Measurements from ENCODE around the gene SRGAP3.

DNA sequence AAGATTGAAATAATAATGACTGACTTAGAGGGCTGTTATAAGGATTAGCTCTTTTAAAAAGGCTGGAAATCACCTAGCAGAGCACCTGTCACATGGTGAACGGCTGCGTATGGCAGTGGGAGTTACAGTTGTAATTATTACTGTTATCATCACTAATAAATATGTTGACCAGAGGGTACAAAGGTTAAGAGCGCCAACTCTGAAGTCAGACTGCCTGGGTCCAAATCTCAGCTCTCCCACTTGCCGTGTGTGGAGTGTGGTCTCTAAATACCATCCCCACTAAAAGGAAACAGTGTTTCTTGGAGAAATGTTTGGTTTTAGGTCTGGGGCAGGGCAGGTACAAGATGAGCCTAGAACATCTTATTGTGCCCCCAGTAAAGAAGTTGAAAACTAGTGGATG, 280.2 kb downstream of the SRGAP3 start:
- TF ChIP-seq, protein P1, sequence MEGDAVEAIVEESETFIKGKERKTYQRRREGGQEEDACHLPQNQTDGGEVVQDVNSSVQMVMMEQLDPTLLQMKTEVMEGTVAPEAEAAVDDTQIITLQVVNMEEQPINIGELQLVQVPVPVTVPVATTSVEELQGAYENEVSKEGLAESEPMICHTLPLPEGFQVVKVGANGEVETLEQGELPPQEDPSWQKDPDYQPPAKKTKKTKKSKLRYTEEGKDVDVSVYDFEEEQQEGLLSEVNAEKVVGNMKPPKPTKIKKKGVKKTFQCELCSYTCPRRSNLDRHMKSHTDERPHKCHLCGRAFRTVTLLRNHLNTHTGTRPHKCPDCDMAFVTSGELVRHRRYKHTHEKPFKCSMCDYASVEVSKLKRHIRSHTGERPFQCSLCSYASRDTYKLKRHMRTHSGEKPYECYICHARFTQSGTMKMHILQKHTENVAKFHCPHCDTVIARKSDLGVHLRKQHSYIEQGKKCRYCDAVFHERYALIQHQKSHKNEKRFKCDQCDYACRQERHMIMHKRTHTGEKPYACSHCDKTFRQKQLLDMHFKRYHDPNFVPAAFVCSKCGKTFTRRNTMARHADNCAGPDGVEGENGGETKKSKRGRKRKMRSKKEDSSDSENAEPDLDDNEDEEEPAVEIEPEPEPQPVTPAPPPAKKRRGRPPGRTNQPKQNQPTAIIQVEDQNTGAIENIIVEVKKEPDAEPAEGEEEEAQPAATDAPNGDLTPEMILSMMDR (IDR thresholded peaks at IDR 0.05; ENCODE audit: poor library complexity) = no peak
- TF ChIP-seq EZH2phosphoT487 (IDR thresholded peaks at IDR 0.05; ENCODE audit: low read depth, severe bottlenecking, unreplicated experiment) (no peak), EZH2 (IDR thresholded peaks at IDR 0.05; ENCODE audit: borderline replicate concordance) (no peak)

All from hepatocyte (in vitro differentiated cells).